ENCODE data around the gene BAIAP2L2. TPM values are rescaled to one million over a fixed set of nuclear protein-coding genes. Genes with fewer than 3 reads are reported as not detected.

Gene BAIAP2L2
- total and polyA plus RNA-seq, 10 of the 15 experiments (the other 5 are each of a cell fraction or from before 2014, with no cell fraction given), result 0.08 to 0.38 (median 0.14) TPM; not detected in 6

DNA sequence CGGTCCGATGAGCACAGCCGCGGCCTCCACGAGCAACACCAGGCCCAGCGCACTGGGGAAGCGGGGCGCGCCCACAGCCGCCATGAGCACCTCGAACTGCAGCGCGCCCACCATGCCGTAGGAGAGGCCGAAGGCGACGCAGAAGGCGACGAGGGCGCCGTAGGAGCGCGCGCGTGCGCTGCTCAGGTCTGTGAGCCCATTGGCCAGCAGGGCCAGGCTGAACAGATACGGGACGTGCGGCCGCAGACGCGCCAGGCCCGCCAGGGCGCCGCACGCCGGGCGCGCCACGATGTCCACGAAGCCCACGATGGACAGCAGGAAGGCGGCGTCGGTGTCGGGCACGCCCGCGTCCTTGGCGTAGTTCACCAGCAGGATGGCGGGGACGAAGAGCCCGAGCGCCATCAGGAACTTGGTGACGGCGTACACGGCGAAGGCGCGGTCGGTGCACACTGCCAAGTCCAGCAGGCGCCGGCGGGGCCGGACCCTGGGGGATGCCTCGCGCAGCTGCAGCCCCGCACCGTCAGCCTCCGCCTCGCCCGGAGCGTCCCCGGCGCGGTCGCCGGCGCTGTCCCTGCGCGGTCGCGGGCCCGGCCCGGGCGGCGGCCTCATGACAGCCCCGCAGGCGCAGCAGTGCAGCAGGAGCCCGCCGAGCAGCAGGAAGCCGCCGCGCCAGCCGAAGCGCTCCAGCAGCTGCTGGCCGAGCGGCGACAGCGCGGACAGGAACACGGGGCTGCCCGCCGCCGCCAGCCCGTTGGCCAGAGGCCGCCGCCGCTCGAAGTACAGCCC is 29.4 kb downstream of the BAIAP2L2 start:
- H3K4me3 ChIP-seq, result no peak overlapping the region
- no peaks in the 10 kb centered on the region for H3K4me1 ChIP-seq (ENCODE audit: control insufficient read depth, insufficient read depth, low read length)
- H3K9ac ChIP-seq (ENCODE audit: control insufficient read depth, insufficient read depth, low read length), result no peak overlapping the region
- ChIA-PET RAD21 (ENCODE audit: unreplicated experiment) (no interaction called here), POLR2A (interaction anchor here (0.5 kb wide), 1 partner anchor 122 kb away, joined by 4 read pairs; no protein-coding TSS in a partner anchor), SMC1A (ENCODE audit: uncharacterized antibody, unreplicated experiment) (no interaction called here), CTCF (interaction anchor here (0.6 kb wide), 1 partner anchor 15 kb away, joined by 3 read pairs; no protein-coding TSS in a partner anchor)
- in situ Hi-C loops (cut with MboI), result no loop called here
- H3K27ac ChIP-seq (ENCODE audit: control insufficient read depth, insufficient read depth), result no peak overlapping the region
- DNase-seq (ENCODE audit: low read depth, low spot score) (no peak), FAIRE-seq (no peak), ATAC-seq (no peak)
- H3K36me3 ChIP-seq (ENCODE audit: control insufficient read depth in 2 of 2, insufficient read depth in 2 of 2, low read length in 1 of 2), result no peaks in the 10 kb centered on the region
- no peaks in the 10 kb centered on the region for H3K79me2 ChIP-seq (ENCODE audit: control insufficient read depth, insufficient read depth, low read length)
- 29% methylated on average over 96 of the region's 110 CpGs for WGBS (ENCODE audit: insufficient coverage, insufficient replicate concordance, low lambda C conversion rate, missing lambda C conversion rate)
- H3K9me3 ChIP-seq (replicated peaks; ENCODE audit: control insufficient read depth, insufficient read depth, low read length), result no peaks in the 10 kb centered on the region
- no peak overlapping the region for H2AFZ ChIP-seq (ENCODE audit: control insufficient read depth, low read depth, low read length)
- H3K4me2 ChIP-seq (ENCODE audit: control insufficient read depth, insufficient read depth), result no peak overlapping the region; the same call in 1 of the 2 replicates
- intact Hi-C loops (cut with micrococcal nuclease; ENCODE audit: unreplicated experiment), result no loop called here
- H4K20me1 ChIP-seq (ENCODE audit: control insufficient read depth, insufficient read depth), result no peaks in the 10 kb centered on the region
- BruUV-seq (replicated peaks), result no TSS peak
- TF ChIP-seq BCLAF1 (IDR thresholded peaks at IDR 0.05) (no peak), HDAC6 (IDR thresholded peaks at IDR 0.05; ENCODE audit: unreplicated experiment) (peak; percentile 84), BRCA1 (IDR thresholded peaks at IDR 0.05; ENCODE audit: low read depth, low read length) (no peak), NR2C2 (IDR thresholded peaks at IDR 0.05; ENCODE audit: borderline replicate concordance, control insufficient read depth, insufficient read length, low read depth) (no peak)
- H3K27me3 ChIP-seq (replicated peaks in 1 of 2; ENCODE audit: control insufficient read depth in 2 of 2, insufficient read depth in 2 of 2, low read length in 1 of 2), result peaks cover 8 to 9% of the 10 kb centered on the region in 2 experiments; a peak in 3 of 4 replicates

Data from GM12878 (cell line).